Endothelial cell of umbilical vein (primary cell): ENCODE measurements around the gene LCE6A. TPM values are rescaled to one million over a fixed set of nuclear protein-coding genes. Genes with fewer than 3 reads are reported as not detected.

Source experiments
- BruUV-seq: library from RNA; stranded (reverse); fragments of 400-500 nt; replicated peaks from 2 replicates; lab custom pipeline; 2021; lab: Mats Ljungman, UMichigan
- CTCF ChIA-PET: fragments of 300-600, 350-600 bp; sonication (Branson Sonifier 250); formaldehyde crosslinking; loops from one replicate; lab custom pipeline; 2021; ENCODE audit warnings: antibody characterized with exemption, inconsistent platforms; lab: Charles Lee
- POLR2A ChIA-PET: fragments of 300-600, 350-600 bp; sonication (Branson Sonifier 250); formaldehyde crosslinking; loops from one replicate; lab custom pipeline; 2021; ENCODE audit warnings: antibody characterized with exemption, inconsistent platforms; lab: Charles Lee
- DNase-seq: peaks from one replicate; pipeline ENCODE4 v3.0.0-alpha.2; 2011; ENCODE audit warnings: low read depth, low spot score
- FAIRE-seq: peaks from 2 replicates; lab custom pipeline; 2011; peaks lifted over from hg19 to GRCh38; lab: Jason Lieb, UNC
- H2AFZ ChIP-seq: 2 replicates; pipeline ENCODE4 v1.6.0; 2012; ENCODE audit warnings: low read depth, low read length, control low read depth, inconsistent platforms
- H3K27ac ChIP-seq: 2 replicates; pipeline ENCODE4 v1.5.1; 2011; ENCODE audit warnings: low read depth, mild to moderate bottlenecking, control low read depth, low read length, moderate library complexity; ENCODE audit not compliant: insufficient read depth
- H3K27me3 ChIP-seq, 2 experiments: 2 replicates each; pipeline versions ENCODE4 v1.6.0 to v1.6.1; 2011; ENCODE audit warnings: low read length in 2 of 2, mixed read lengths in 1 of 2; ENCODE audit not compliant: control insufficient read depth in 2 of 2, insufficient read depth in 2 of 2
- H3K36me3 ChIP-seq, 2 experiments: 2 replicates in 1 of 2; 3 replicates in 1 of 2; pipeline ENCODE4 v1.5.1; 2011; ENCODE audit warnings: low read length in 2 of 2, mild to moderate bottlenecking in 1 of 2, moderate library complexity in 1 of 2; ENCODE audit not compliant: control insufficient read depth in 2 of 2, insufficient read depth in 2 of 2; ENCODE audit errors: extremely low read depth in 1 of 2
- H3K4me1 ChIP-seq: 3 replicates; pipeline ENCODE4 v1.5.1; 2011; ENCODE audit warnings: mild to moderate bottlenecking, low read length; ENCODE audit not compliant: control insufficient read depth, insufficient read depth; ENCODE audit errors: extremely low read depth
- H3K4me2 ChIP-seq: 2 replicates; pipeline ENCODE4 v1.6.1; 2011; ENCODE audit warnings: low read length, control low read depth, mixed read lengths; ENCODE audit not compliant: insufficient read depth
- H3K4me3 ChIP-seq, 3 experiments: fragments of 200-600 bp in 1 of 3; sonication (generic), shearing (Covaris generic) in 1 of 3; replicated peaks in 1 of 3; 2 replicates each; pipeline ENCODE4 v1.5.1; 2011 to 2016; ENCODE audit warnings: control low read depth in 3 of 3, low read length in 3 of 3, mild to moderate bottlenecking in 2 of 3, inconsistent platforms in 1 of 3, low read depth in 1 of 3, moderate library complexity in 1 of 3; ENCODE audit not compliant: insufficient read depth in 1 of 3
- H3K79me2 ChIP-seq: 2 replicates; pipeline ENCODE4 v1.6.0; 2012; ENCODE audit warnings: low read length, inconsistent platforms; ENCODE audit not compliant: control insufficient read depth, insufficient read depth
- H3K9ac ChIP-seq: replicated peaks from 2 replicates; pipeline ENCODE3; 2011; ENCODE audit warnings: low read length, control low read depth; ENCODE audit not compliant: insufficient read depth; ENCODE audit errors: extremely low read depth
- H3K9me1 ChIP-seq: replicated peaks from 3 replicates; pipeline ENCODE4 v1.6.0; 2011; ENCODE audit warnings: mild to moderate bottlenecking, low read length; ENCODE audit not compliant: control insufficient read depth, insufficient read depth; ENCODE audit errors: extremely low read depth
- H3K9me3 ChIP-seq: replicated peaks from 2 replicates; pipeline ENCODE4 v1.5.1; 2012; ENCODE audit warnings: low read length, inconsistent platforms; ENCODE audit not compliant: control insufficient read depth, insufficient read depth
- H4K20me1 ChIP-seq: replicated peaks from 2 replicates; pipeline ENCODE3; 2011; ENCODE audit warnings: mild to moderate bottlenecking, low read length; ENCODE audit not compliant: control insufficient read depth, insufficient read depth; ENCODE audit errors: extremely low read depth
- EZH2 ChIP-seq: IDR thresholded peaks from 2 replicates; pipeline ENCODE4 v1.6.1; 2012; ENCODE audit warnings: borderline replicate concordance, low read depth, mild to moderate bottlenecking, moderate library complexity, low read length, inconsistent platforms; ENCODE audit not compliant: severe bottlenecking
- FOS ChIP-seq: IDR thresholded peaks from 2 replicates; pipeline ENCODE4 v1.6.1; 2011; ENCODE audit warnings: mild to moderate bottlenecking, low read length, moderate library complexity, borderline replicate concordance; ENCODE audit not compliant: insufficient read depth
- GATA2 ChIP-seq: IDR thresholded peaks from 2 replicates; pipeline ENCODE4 v1.7.0; 2011; ENCODE audit warnings: low read depth, mild to moderate bottlenecking, moderate library complexity, mixed read lengths, low read length; ENCODE audit not compliant: insufficient read length, insufficient read depth
- JUN ChIP-seq: IDR thresholded peaks from 2 replicates; pipeline ENCODE4 v1.6.1; 2011; ENCODE audit warnings: borderline replicate concordance, low read depth; ENCODE audit not compliant: insufficient read length, insufficient read depth
- MYC ChIP-seq: IDR thresholded peaks from one replicate; pipeline ENCODE4 v1.6.1; 2011; ENCODE audit warnings: mild to moderate bottlenecking, low read depth, low read length
- POLR2A ChIP-seq: IDR thresholded peaks from 2 replicates; pipeline ENCODE4 v1.6.1; 2012; ENCODE audit warnings: low read depth, mild to moderate bottlenecking, control low read depth, low read length
- POLR2AphosphoS5 ChIP-seq: IDR thresholded peaks from 2 replicates; pipeline ENCODE4 v1.6.1; 2012; ENCODE audit warnings: low read depth, mild to moderate bottlenecking, control low read depth, low read length, moderate library complexity; ENCODE audit not compliant: insufficient read depth
- dilution Hi-C: fragments of 300-500 bp; cut with MboI; formaldehyde crosslinking; loops from one replicate; pipeline ENCODE4 v1.15.0; 2019; ENCODE audit warnings: low sequenced_read_pairs; ENCODE audit not compliant: extremely low pct_ligation_motif_present
- intact Hi-C: fragments of 100-400 bp; cut with micrococcal nuclease; formaldehyde crosslinking; loops from one replicate; pipeline ENCODE4 v1.10.0; 2022
- polyA plus RNA-seq, 4 experiments: library from polyadenylated mRNA; depleted of rRNA in 3 of 4; stranded (reverse) in 3 of 4; unstranded in 1 of 4; fragments of >200 nt; gene quantifications; 2 replicates each; pipeline versions ENCODE4 v1.2.1 to v1.2.3, GENCODE V29; 2011 to 2012; ENCODE audit warnings: missing spikeins in 1 of 4
- total RNA-seq: library from RNA; stranded (reverse); gene quantifications from 2 replicates; pipeline ENCODE4 v1.2.3, GENCODE V29; 2021
- TF ChIP-seq, protein P1 (sequence below), 2 donors: IDR thresholded peaks; 1 replicate in 1 of 2; 2 replicates in 1 of 2; pipeline ENCODE4 v1.5.1; 2011; ENCODE audit warnings: low read length in 2 of 2, mild to moderate bottlenecking in 2 of 2, moderate library complexity in 2 of 2, control low read depth in 1 of 2, inconsistent platforms in 1 of 2, low read depth in 1 of 2; ENCODE audit not compliant: insufficient read depth in 1 of 2; ENCODE audit errors: extremely low read depth in 1 of 2
- TF ChIP-seq, protein P2 (sequence below): IDR thresholded peaks from 2 replicates; pipeline ENCODE4 v1.6.1; 2011; ENCODE audit not compliant: insufficient read depth, insufficient read length

The LCE6A gene
- total and polyA plus RNA-seq, 2 donors (not counting 3 experiments of a cell fraction or from before 2014, with no cell fraction given): not detected

DNA sequence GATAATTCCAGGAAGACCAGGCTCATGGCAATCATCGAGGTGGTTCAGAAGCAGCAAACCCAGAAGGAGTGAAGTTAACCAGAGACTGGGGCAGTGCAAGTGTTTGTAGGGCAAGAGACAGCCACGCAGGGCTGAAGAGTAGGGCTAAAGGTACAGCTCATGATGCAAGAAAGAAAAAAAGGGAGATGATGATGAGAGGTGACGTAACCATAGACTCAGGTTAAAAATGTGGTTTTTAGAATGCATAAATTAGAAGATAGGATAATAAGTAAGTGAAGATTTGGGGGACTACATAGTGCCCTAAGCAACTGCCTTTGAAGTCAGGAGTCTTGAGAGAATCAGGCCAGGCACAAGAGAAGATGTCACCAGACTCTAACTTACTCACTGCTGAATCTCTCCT is 17.5 kb downstream of the LCE6A start:
- no peak overlapping the region for H2AFZ ChIP-seq
- TF ChIP-seq FOS (no peak), GATA2 (no peak), JUN (no peak), POLR2A (no peak), MYC (no peak), EZH2 (no peak), POLR2AphosphoS5 (no peak)
- TF ChIP-seq, protein P1, sequence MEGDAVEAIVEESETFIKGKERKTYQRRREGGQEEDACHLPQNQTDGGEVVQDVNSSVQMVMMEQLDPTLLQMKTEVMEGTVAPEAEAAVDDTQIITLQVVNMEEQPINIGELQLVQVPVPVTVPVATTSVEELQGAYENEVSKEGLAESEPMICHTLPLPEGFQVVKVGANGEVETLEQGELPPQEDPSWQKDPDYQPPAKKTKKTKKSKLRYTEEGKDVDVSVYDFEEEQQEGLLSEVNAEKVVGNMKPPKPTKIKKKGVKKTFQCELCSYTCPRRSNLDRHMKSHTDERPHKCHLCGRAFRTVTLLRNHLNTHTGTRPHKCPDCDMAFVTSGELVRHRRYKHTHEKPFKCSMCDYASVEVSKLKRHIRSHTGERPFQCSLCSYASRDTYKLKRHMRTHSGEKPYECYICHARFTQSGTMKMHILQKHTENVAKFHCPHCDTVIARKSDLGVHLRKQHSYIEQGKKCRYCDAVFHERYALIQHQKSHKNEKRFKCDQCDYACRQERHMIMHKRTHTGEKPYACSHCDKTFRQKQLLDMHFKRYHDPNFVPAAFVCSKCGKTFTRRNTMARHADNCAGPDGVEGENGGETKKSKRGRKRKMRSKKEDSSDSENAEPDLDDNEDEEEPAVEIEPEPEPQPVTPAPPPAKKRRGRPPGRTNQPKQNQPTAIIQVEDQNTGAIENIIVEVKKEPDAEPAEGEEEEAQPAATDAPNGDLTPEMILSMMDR (IDR thresholded peaks at IDR 0.05; ENCODE audit: extremely low read depth in 1 of 2, insufficient read depth in 1 of 2, low read depth in 1 of 2, low read length in 2 of 2): no peak
- TF ChIP-seq, protein P2, sequence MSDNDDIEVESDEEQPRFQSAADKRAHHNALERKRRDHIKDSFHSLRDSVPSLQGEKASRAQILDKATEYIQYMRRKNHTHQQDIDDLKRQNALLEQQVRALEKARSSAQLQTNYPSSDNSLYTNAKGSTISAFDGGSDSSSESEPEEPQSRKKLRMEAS: no peak
- H3K9ac ChIP-seq: no peak overlapping the region
- no peaks in the 10 kb centered on the region for H3K9me3 ChIP-seq
- H3K4me3 ChIP-seq: no peak overlapping the region
- H4K20me1 ChIP-seq: no peaks in the 10 kb centered on the region
- H3K27me3 ChIP-seq: no peaks in the 10 kb centered on the region
- no peaks in the 10 kb centered on the region for H3K36me3 ChIP-seq
- H3K4me1 ChIP-seq: no peaks in the 10 kb centered on the region
- H3K79me2 ChIP-seq: no peaks in the 10 kb centered on the region
- dilution Hi-C loops (no loop called here), intact Hi-C loops (no loop called here)
- POLR2A ChIA-PET: no interaction called here
- CTCF ChIA-PET: no interaction called here
- H3K9me1 ChIP-seq: no peaks in the 10 kb centered on the region
- no peak for FAIRE-seq
- no peak overlapping the region for H3K4me2 ChIP-seq
- no TSS peak for BruUV-seq
- H3K27ac ChIP-seq: no peak overlapping the region
- DNase-seq: no peak
